ENCODE results near the gene AGAP1. TPM values are rescaled to one million over a fixed set of nuclear protein-coding genes. Genes with fewer than 3 reads are reported as not detected.

Gene AGAP1
- total RNA-seq, 3 donors from 2014 or later (not counting 1 experiment from before 2014, with no cell fraction given), result 42.0 to 56.4 (median 45.7) TPM

- DNase-seq (no peak), ATAC-seq (no peak)
- H3K27me3 Mint-ChIP-seq (ENCODE audit: low read depth in 2 of 2), result peaks cover 7 to 21% of the 10 kb centered on the region in 2 donors
- Histone ChIP-seq H3K4me1 (ENCODE audit: control insufficient read depth, insufficient read depth, low read length) (no peaks in the 10 kb centered on the region), H3K9me3 (ENCODE audit: control insufficient read depth, insufficient read depth, low read length) (no peaks in the 10 kb centered on the region), H3K36me3 (ENCODE audit: control insufficient read depth, insufficient read depth, low read length) (no peaks in the 10 kb centered on the region), H3K4me3 (ENCODE audit: low read length) (no peak overlapping the region), H3K27ac (ENCODE audit: low read length) (no peak overlapping the region), H3K27me3 (ENCODE audit: control insufficient read depth, insufficient read depth, low read length) (no peaks in the 10 kb centered on the region)
- H3K27ac Mint-ChIP-seq, result no peak overlapping the region
- 78% methylated on average over 4 of the region's 4 CpGs for WGBS (ENCODE audit: insufficient coverage)
- H3K36me3 Mint-ChIP-seq, result no peaks in the 10 kb centered on the region
- no peak overlapping the region for H3K4me3 Mint-ChIP-seq
- intact Hi-C loops (cut with micrococcal nuclease), result no loop called here
- H3K9me3 Mint-ChIP-seq, result peaks cover 2% of the 10 kb centered on the region in 2 donors
- peaks cover 5 to 10% of the 10 kb centered on the region in 2 donors for H3K4me1 Mint-ChIP-seq
- TF ChIP-seq CTCF (IDR thresholded peaks at IDR 0.05), result no peak
Measured at GRCh38 chr2:235570256-235570655, 76.4 kb downstream of the AGAP1 start.

- Histone ChIP-seq H3K27ac (ENCODE audit: low read length) (no peak overlapping the region), H3K4me1 (ENCODE audit: control insufficient read depth, insufficient read depth, low read length) (no peaks in the 10 kb centered on the region), H3K36me3 (ENCODE audit: control insufficient read depth, insufficient read depth, low read length) (no peaks in the 10 kb centered on the region), H3K4me3 (ENCODE audit: low read length) (no peak overlapping the region), H3K9me3 (ENCODE audit: control insufficient read depth, insufficient read depth, low read length) (no peaks in the 10 kb centered on the region), H3K27me3 (ENCODE audit: control insufficient read depth, insufficient read depth, low read length) (no peaks in the 10 kb centered on the region)
- ATAC-seq, result no peak
- H3K36me3 Mint-ChIP-seq, result no peaks in the 10 kb centered on the region
- no peak for DNase-seq
- peaks cover 2% of the 10 kb centered on the region in 2 donors for H3K9me3 Mint-ChIP-seq
- WGBS (ENCODE audit: insufficient coverage), result 76% methylated on average over 9 of the region's 9 CpGs
- intact Hi-C loops (cut with micrococcal nuclease), result no loop called here
- peaks cover 7 to 21% of the 10 kb centered on the region in 2 donors for H3K27me3 Mint-ChIP-seq (ENCODE audit: low read depth in 2 of 2)
- no peak overlapping the region for H3K27ac Mint-ChIP-seq
- H3K4me3 Mint-ChIP-seq, result no peak overlapping the region
- TF ChIP-seq CTCF (IDR thresholded peaks at IDR 0.05), result no peak
- peaks cover 5 to 10% of the 10 kb centered on the region in 2 donors for H3K4me1 Mint-ChIP-seq
Measured at GRCh38 chr2:235570966-235571692, 77.3 kb downstream of the AGAP1 start.

GRCh38 chr2:235572592-235572991, 78.7 kb downstream of the AGAP1 start:
- Histone ChIP-seq H3K4me3 (ENCODE audit: low read length) (no peak overlapping the region), H3K4me1 (ENCODE audit: control insufficient read depth, insufficient read depth, low read length) (no peaks in the 10 kb centered on the region), H3K36me3 (ENCODE audit: control insufficient read depth, insufficient read depth, low read length) (no peaks in the 10 kb centered on the region), H3K9me3 (ENCODE audit: control insufficient read depth, insufficient read depth, low read length) (no peaks in the 10 kb centered on the region), H3K27ac (ENCODE audit: low read length) (no peak overlapping the region), H3K27me3 (ENCODE audit: control insufficient read depth, insufficient read depth, low read length) (no peaks in the 10 kb centered on the region)
- Mint-ChIP-seq H3K27ac (no peak overlapping the region), H3K4me3 (no peak overlapping the region), H3K27me3 (ENCODE audit: low read depth in 2 of 2) (peaks cover 2 to 21% of the 10 kb centered on the region in 2 donors), H3K36me3 (no peaks in the 10 kb centered on the region), H3K4me1 (no peaks in the 10 kb centered on the region), H3K9me3 (peaks cover 2% of the 10 kb centered on the region in 2 donors)
- no peak for TF ChIP-seq CTCF (IDR thresholded peaks at IDR 0.05)
- 82% methylated on average over 7 of the region's 7 CpGs for WGBS (ENCODE audit: insufficient coverage)
- ATAC-seq, result no peak
- no peak for DNase-seq
- intact Hi-C loops (cut with micrococcal nuclease), result no loop called here

Measured in natural killer cell (primary cell).